Thyroid gland (tissue), 4 donors: ENCODE results near the gene WWC2. TPM values are rescaled to one million over a fixed set of nuclear protein-coding genes. Genes with fewer than 3 reads are reported as not detected.

ENCODE experiments used
- DNase-seq, 2 donors: peaks; one replicate each; pipeline ENCODE4 v3.0.0-alpha.2; 2019
- H3K27ac ChIP-seq, 3 donors: fragments of 200-600 bp; sonication (generic); 1 replicate in 2 of 3; 2 replicates in 1 of 3; pipeline ENCODE4 v1.5.1; 2016 to 2019; ENCODE audit warnings: mild to moderate bottlenecking in 1 of 3, moderate library complexity in 1 of 3
- H3K27me3 ChIP-seq: fragments of 200-600 bp; sonication (generic); one replicate; pipeline ENCODE4 v1.5.1; 2019
- H3K36me3 ChIP-seq, 2 donors: fragments of 200-600 bp; sonication (generic); one replicate each; pipeline ENCODE4 v1.5.1; 2016 to 2019
- H3K4me1 ChIP-seq, 2 donors: fragments of 200-600 bp; sonication (generic); one replicate each; pipeline ENCODE4 v1.5.1; 2017 to 2019
- H3K4me3 ChIP-seq, 3 donors: fragments of 200-600 bp; sonication (generic); replicated peaks in 1 of 3; 1 replicate in 2 of 3; 2 replicates in 1 of 3; pipeline ENCODE4 v1.5.1; 2016; ENCODE audit warnings: mild to moderate bottlenecking in 1 of 3
- H3K9me3 ChIP-seq: fragments of 200-600 bp; sonication (generic); one replicate; pipeline ENCODE4 v1.5.1; 2017
- CTCF ChIP-seq, 6 experiments: fragments of 200-600 bp in 3 of 6; fragments of 450-650 bp in 3 of 6; sonication (generic) in 3 of 6; IDR thresholded peaks; one replicate each; pipeline ENCODE4 v1.5.1; 2016 to 2019; ENCODE audit warnings: antibody characterized with exemption in 6 of 6, mild to moderate bottlenecking in 2 of 6, inconsistent platforms in 1 of 6, moderate library complexity in 1 of 6
- POLR2A ChIP-seq, 2 donors: fragments of 450-650 bp; IDR thresholded peaks; one replicate each; pipeline ENCODE4 v1.6.1; 2017; ENCODE audit warnings: antibody characterized with exemption in 2 of 2, mild to moderate bottlenecking in 2 of 2, moderate library complexity in 1 of 2
- WGBS, 2 donors: methylation state at CpG; one replicate each; pipeline ENCODE4 v1.1.5; 2017; 5-methylcytosine and 5-hydroxymethylcytosine counted together
- intact Hi-C: fragments of 100-400 bp; cut with DNase I; formaldehyde crosslinking; loops from one replicate; pipeline ENCODE4 v1.15.1; 2023
- total RNA-seq, 4 donors: library from RNA; depleted of rRNA; stranded (reverse); fragments of >200 nt; gene quantifications; one replicate each; pipeline ENCODE4 v1.2.3, GENCODE V29; 2016

Gene WWC2
- total RNA-seq, 4 donors from 2014 or later = 44.6 to 87.4 (median 53.5) TPM

GRCh38 chr4:183139058-183139750 lies 40.1 kb downstream of the WWC2 start:
- no peak for DNase-seq
- Histone ChIP-seq H3K27me3 (no peaks in the 10 kb centered on the region), H3K27ac (no peak overlapping the region), H3K9me3 (no peaks in the 10 kb centered on the region), H3K36me3 (no peaks in the 10 kb centered on the region), H3K4me1 (peaks cover 15 to 17% of the 10 kb centered on the region in 2 donors), H3K4me3 (no peak overlapping the region)
- intact Hi-C loops = no loop called here
- TF ChIP-seq CTCF (IDR thresholded peaks at IDR 0.05) (no peak), POLR2A (IDR thresholded peaks at IDR 0.05) (no peak)
- 93 to 96% methylated on average over 4 of the region's 4 CpGs for WGBS, 2 donors

DNA sequence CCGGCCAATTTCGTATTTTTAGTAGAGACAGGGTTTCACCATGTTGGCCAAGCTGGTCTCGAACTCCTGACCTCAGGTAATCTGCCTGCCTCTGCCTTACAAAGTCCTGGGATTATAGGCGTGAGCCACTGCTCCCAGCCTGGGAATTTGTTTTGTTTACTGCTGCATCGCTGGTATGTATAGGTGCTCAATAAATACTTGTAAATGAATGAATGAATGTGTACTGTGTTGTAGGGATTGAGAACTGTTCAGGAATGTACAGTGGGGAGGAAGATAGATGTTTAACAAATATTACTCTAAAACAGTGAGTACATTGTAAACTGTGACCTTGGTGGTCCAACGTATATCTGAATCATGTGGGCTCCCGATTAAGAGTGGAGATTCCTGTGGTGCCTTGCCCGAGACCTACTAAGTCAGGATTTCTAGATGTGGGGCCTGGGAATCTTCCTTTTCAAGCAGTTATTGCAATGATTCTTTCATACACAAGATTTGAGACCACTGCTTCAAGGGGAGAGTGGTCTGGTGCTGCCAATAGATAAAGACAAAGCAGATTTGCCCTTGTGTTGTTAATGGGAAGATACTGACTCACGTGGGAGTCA lies 41.0 kb downstream of the WWC2 start:
- WGBS, 2 donors = 97 to 98% methylated on average over 9 of the region's 9 CpGs
- Histone ChIP-seq H3K9me3 (no peaks in the 10 kb centered on the region), H3K4me3 (no peak overlapping the region), H3K36me3 (no peaks in the 10 kb centered on the region), H3K27ac (no peak overlapping the region), H3K4me1 (peaks cover 15 to 17% of the 10 kb centered on the region in 2 donors), H3K27me3 (no peaks in the 10 kb centered on the region)
- intact Hi-C loops = no loop called here
- DNase-seq = no peak
- no peak for TF ChIP-seq POLR2A (IDR thresholded peaks at IDR 0.05)
- TF ChIP-seq CTCF (IDR thresholded peaks at IDR 0.05) = no peak

GRCh38 chr4:183140911-183141320 lies 41.9 kb downstream of the WWC2 start:
- intact Hi-C loops = no loop called here
- Histone ChIP-seq H3K27ac (no peak overlapping the region), H3K9me3 (no peaks in the 10 kb centered on the region), H3K27me3 (no peaks in the 10 kb centered on the region), H3K36me3 (no peaks in the 10 kb centered on the region), H3K4me3 (no peak overlapping the region), H3K4me1 (peaks cover 18 to 19% of the 10 kb centered on the region in 2 donors)
- no peak for DNase-seq
- TF ChIP-seq CTCF (IDR thresholded peaks at IDR 0.05) (no peak), POLR2A (IDR thresholded peaks at IDR 0.05) (no peak)
- WGBS, 2 donors = 66 to 80% methylated on average over 2 of the region's 2 CpGs

- no peak for TF ChIP-seq POLR2A (IDR thresholded peaks at IDR 0.05)
- peak in 1 of 6 experiments; percentile 8 for TF ChIP-seq CTCF (IDR thresholded peaks at IDR 0.05)
- 91 to 96% methylated on average over 1 of the region's 1 CpG for WGBS, 2 donors
- intact Hi-C loops = no loop called here
- no peaks in the 10 kb centered on the region for H3K36me3 ChIP-seq
- H3K27ac ChIP-seq = no peak overlapping the region
- peaks cover 27 to 29% of the 10 kb centered on the region in 2 donors for H3K4me1 ChIP-seq
- DNase-seq = no peak
- no peaks in the 10 kb centered on the region for H3K27me3 ChIP-seq
- no peak overlapping the region for H3K4me3 ChIP-seq
- H3K9me3 ChIP-seq = no peaks in the 10 kb centered on the region
These were observed 42.9 kb downstream of the WWC2 start for GRCh38 chr4:183141997-183142396.
